ENCODE results near the gene SGCD.

DNA sequence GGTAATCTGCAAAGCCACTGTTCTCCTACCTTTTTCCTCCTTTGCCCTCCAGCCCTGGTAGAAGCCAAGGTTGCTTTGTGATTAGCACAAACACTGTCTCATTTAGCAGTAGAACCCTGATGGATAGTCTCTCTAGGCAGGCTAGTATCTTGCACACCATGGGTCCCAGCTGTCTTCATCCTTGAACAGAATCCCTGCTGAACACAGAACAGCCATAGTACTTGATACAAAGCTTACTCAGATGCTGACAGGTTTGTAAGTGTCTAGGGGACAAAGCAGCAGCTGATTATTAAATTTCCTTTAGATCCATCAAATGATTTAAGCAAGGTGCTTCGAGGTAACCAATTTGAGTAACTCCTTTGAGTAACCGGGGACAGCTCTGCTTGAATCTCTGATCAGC is 359.4 kb downstream of the SGCD start:
- TF ChIP-seq EZH2 (IDR thresholded peaks at IDR 0.05), result no peak
- TF ChIP-seq POLR2AphosphoS5 (IDR thresholded peaks at IDR 0.05; ENCODE audit: borderline replicate concordance, low read depth, low read length), result no peak
- no peak for TF ChIP-seq FOXP2 (optimal IDR thresholded peaks at IDR 0.05; ENCODE audit: control extremely low read depth, extremely low read length, insufficient read depth)
